ENCODE results near the gene FOXK1.
"Not testable (repeated sequence)": the region's sequence is repeated elsewhere in the genome, so short reads cannot be mapped to it uniquely, and the experiment has no call there.

FOXK1 gene

DNA sequence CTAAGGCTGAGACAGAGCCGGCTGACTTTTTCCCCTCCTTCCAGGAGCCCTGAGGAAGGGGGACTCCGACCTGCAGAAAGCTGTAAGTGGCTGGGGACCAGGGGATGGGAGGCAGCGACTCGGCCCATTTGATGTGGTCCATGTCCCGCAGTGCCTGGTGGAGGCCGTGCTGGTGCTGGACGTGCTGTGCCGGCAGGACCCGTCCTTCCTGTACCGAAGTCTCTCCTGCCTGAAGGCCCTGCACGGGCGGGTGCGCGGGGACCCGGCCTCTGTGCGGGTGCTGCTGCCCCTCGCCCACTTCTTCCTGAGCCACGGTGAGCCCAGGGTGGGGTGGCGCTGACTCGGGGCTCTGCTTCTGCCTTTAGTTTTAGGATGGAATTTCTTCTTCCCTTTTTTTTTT is 103.3 kb downstream of the FOXK1 start:
- DNase-seq = no peak

GRCh38 chr7:4786015-4786414 is 103.9 kb downstream of the FOXK1 start:
- DNase-seq = no peak

DNA sequence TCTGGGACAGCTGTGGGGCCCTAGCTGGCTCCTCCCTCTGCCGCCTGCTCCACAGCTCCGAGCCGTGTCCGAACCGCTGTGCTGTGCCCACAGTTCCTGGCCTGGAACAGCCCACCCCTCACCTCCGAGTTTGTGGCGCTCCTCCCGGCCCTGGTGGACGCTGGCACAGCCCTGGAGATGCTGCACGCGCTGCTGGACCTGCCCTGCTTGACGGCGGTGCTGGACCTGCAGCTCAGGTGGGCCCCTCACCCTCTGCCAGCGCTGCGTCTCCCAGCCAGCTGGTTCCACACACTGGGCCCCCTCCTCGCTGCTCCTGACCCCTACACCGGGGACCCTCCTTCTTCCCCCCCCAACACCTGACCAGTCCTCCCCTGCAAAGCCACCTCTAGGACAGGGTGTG is 105.4 kb downstream of the FOXK1 start:
- DNase-seq = no peak

DNA sequence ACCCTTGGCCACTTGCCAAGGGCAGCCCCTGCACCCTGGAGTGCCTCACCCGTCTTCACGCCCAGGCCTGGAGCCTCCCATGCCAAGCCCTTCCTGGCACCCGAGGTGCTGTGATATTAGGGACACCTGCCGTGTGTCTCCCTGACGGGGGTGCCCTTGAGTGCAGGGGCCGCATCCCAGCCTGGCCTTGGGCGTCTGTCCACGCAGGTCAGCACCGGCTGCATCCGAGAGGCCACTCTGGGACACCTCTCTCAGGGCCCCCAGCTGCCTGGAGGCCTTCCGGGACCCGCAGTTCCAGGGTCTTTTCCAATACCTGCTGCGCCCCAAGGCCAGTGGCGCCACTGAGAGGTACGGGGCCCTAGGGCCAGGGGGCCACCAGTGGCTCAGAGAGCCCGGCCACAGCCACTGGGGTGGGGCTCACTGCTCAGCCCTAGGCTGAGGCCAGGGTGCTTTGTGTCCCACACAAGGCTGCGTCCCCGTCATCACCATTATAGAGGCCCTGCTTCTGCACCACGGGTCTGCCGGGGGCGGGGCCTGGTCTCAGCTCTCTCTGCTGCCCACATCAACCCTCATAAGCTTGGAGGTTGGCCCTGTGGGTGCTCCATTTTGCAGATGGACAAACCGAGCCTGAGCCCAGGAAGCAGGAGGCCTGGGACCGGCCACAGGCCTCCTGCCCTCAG is 106.0 kb downstream of the FOXK1 start:
- no peak for DNase-seq

DNA sequence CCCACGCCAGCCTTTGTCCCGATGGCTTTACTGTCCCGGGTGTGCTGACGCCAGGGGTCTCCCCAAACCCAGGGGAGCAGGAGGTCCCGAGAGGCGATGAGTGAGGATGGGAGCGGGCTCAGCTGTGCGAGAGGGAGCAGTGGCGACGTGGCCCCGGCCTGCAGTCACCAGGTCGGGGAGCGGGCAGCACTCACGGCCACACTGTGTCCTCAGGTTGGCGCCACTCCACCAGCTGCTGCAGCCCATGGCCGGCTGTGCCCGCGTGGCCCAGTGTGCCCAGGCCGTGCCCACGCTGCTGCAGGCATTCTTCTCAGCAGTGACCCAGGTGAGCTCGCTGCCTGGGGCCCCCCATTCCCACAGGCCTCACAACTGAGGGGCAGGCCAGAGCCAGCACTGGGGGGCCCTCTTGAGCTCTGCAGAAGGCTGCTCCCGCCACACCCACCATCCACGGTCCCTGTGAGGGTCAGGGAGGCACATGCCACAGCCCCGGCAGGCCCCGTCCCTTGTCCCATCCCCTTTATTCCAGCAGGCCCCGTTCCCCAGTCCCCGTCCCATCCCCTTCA is 106.6 kb downstream of the FOXK1 start:
- no peak for DNase-seq

DNA sequence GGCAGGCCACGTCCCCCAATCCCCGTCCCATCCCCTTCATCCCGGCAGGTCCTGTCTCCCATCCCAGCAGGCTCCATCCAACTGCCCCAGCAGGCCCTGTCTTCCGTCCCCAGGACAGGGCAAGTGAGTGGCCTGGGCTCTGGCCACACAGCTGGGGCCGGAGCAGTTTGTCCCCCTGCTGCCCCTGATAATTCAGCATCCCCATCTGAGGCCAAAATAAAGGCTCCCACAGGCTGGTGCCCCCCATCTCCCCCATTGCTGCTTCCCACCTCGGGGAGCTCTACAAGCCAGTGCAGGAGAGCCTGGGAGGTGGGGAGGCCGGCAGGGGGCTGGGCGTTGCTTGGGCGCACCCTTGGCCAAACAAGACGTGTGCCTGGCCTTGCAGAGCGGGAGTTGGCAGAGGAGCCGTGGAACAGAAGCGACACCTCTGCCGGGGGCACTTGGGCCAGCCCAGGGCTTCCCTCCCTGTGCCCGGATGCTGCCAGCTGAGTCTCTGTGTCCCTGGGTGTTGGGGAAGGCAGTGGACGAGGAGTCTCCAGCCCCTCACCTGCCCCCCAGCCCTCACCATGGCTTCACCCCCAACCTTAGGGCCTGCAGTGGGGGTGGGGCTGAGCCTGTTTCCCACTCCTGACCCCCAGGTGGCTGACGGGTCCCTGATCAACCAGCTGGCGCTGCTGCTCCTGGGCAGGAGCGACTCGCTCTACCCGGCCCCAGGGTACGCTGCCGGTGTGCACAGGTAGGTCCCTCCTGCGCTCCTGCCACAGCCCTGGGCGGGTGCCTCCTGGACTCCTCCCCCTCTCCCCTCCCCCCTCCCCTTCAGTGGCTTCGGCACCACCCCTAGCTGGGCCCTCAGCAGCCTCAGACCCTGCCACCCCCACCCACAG is 107.3 kb downstream of the FOXK1 start:
- DNase-seq = no peak

DNA sequence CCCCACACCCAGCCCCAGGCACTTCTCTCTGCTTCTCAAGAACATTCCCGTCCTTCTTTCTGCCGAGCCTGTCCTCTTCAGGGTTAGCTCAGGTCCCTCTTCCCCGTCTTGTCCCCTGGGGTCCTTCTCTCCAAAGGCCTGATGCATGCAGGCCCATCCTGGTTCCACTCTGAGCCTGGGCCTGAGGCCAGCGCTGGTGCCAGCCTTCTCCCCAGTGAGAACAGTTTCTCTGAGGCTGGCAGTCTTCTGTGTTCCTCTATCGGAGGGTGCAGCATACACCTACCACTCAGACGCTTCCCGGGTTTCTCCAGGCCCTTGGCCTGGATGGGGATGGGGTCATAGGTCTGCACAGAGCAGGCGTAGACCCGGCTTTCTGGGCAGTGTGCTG is 108.0 kb downstream of the FOXK1 start:
- DNase-seq = no peak

GRCh38 chr7:4790516-4790991 is 108.5 kb downstream of the FOXK1 start:
- DNase-seq = no peak

DNA sequence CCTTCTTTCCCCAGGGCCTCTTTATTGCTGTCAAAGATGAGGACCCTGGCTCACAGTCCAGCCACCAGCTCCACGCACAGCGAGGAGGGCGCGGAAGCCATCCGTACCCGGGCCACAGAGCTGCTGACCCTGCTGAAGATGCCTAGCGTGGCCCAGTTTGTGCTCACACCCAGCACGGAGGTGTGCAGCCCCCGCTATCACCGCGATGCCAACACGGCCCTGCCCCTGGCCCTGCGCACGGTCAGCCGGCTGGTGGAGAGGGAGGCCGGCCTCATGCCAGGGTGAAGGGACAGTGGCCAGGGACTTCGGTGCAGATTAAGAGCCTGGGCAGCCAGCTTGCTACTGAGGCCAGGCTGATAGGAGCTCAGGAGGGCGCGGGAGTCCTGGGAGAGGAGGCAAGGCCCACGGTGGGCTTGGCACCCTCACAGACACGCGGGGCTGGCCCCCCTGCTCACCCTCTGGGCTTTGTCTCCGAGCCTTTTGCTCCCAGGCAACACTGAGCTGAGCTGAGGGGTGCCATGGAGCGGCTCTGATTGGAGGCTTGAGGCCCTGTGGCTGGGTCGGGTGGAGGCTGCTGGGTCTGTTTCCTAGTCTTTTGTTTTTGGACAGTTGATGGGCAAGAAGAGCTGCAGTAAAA is 109.1 kb downstream of the FOXK1 start:
- no peak for DNase-seq

- DNase-seq = no peak
Observed at GRCh38 chr7:4791738-4792536, 109.8 kb downstream of the FOXK1 start.

GRCh38 chr7:4792537-4793126 is 110.5 kb downstream of the FOXK1 start:
- peak; percentile 85 for DNase-seq

GRCh38 chr7:4793385-4793993 is 111.4 kb downstream of the FOXK1 start:
- DNase-seq = not testable (repeated sequence)

DNA sequence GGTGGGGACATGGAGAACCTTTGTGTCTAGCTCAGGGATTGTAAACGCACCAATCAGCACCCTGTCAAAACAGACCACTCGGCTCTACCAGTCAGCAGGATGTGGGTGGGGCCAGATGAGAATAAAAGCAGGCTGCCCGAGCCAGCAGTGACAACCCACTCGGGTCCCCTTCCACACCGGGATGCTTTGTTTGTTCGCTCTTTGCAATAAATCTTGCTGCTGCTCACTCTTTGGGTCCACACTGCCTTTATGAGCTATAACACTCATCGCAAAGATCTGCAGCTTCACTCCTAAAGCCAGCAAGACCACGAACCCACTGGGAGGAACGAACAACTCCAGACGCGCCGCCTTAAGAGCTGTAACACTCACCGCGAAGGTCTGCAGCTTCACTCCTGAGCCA is 112.1 kb downstream of the FOXK1 start:
- DNase-seq = not testable (repeated sequence)

DNA sequence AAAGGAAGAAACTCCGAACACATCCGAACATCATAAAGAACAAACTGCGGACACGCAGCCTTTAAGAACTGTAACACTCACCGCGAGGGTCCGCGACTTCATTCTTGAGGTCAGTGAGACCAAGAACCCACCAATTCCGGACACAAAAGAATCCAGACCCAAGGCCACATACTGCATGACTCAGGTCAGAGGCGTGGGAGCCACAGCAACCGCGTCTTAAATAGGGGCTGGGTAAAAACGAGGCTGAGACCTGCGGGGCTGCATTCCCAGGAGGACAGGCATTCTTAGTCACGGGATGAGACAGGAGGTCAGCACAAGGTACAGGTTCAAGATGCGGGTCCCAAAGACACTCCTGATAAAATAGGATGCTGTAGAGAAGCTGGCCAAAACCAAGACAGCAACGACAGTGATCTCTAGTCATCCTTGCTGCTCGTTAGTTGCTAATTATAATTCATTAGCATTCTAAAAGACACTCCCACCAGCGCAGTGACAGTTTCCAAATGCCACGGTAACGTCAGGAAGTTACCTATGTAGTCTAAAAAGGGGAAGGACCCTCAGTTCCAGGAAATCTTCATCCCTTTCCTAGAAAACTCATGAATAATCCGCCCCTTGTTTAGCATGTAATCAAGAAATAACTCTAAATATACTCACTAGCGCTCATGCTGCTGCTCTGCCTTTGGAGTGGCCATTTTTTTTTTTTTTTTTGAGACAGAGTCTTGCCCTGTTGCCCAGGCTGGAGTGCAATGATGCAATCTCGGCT is 112.7 kb downstream of the FOXK1 start:
- DNase-seq = no peak

DNA sequence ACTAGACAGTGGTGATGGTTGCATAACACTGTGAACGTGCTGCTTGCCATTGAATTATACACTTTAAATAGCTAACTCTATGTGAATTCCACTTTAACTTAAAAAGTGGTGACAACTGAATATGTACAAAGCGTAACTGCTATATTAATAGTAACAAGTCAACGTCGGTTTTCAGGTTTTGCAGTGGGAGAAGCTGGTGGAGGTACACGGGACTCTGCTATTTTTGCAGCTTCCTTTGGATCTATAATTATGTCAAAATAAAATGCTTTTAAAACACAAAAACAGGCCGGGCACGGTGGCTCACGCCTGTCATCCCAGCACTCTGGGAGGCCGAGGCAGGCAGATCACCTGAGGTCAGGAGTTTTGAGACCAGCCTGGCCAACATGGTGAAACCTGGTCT is 114.4 kb downstream of the FOXK1 start:
- DNase-seq = no peak

DNA sequence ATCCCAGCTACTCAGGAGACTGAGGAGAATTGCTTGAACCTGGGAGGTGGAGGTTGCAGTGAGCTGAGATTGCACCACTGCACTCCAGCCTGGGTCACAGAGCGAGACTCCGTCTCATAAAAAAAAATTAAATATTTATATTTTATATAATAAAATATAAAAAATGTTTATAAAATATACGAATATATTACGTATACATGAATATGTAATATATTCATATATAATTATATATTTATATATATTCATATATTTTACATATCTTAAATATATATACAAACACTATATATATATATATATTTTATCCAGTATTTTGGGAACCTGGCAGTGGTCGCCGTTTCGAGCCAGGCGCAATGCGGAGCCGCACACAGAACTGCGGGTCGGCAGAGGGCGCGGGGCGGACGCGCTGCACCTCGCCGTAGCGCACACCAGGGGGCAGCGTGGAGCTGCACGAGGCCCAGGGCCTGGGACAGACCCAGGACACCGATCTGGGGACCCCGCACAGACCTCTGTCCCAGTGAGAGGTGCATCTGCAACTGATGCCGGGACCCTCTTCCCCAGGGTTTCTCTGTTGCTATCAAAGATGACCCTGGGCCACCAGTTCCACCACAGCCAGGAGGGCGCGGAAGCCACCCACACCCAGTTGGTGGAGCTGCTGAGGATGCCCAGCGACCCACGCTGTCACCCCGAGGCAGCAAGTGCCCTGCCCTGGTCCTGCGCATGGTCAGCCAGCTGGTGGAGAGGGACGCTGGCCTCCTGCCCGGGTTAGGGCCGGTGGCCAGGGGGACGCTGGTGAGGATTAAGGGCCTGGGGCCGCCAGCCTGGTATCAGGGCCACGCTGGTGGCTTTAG is 116.0 kb downstream of the FOXK1 start:
- DNase-seq = peak; percentile 63

GRCh38 chr7:4798706-4799235 is 116.7 kb downstream of the FOXK1 start:
- no peak for DNase-seq

GRCh38 chr7:4799508-4800268 is 117.6 kb downstream of the FOXK1 start:
- no peak for DNase-seq

All from right kidney (tissue), 1 donor.